ENCODE data around the gene ADAM22.

The ADAM22 gene

GRCh38 chr7:88083883-88084282 is 149.8 kb downstream of the ADAM22 start:
- POLR2A ChIA-PET: no interaction called here
- no peak for DNase-seq (ENCODE audit: low read depth, low spot score)
- TF ChIP-seq, protein P1, sequence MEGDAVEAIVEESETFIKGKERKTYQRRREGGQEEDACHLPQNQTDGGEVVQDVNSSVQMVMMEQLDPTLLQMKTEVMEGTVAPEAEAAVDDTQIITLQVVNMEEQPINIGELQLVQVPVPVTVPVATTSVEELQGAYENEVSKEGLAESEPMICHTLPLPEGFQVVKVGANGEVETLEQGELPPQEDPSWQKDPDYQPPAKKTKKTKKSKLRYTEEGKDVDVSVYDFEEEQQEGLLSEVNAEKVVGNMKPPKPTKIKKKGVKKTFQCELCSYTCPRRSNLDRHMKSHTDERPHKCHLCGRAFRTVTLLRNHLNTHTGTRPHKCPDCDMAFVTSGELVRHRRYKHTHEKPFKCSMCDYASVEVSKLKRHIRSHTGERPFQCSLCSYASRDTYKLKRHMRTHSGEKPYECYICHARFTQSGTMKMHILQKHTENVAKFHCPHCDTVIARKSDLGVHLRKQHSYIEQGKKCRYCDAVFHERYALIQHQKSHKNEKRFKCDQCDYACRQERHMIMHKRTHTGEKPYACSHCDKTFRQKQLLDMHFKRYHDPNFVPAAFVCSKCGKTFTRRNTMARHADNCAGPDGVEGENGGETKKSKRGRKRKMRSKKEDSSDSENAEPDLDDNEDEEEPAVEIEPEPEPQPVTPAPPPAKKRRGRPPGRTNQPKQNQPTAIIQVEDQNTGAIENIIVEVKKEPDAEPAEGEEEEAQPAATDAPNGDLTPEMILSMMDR (IDR thresholded peaks at IDR 0.05; ENCODE audit: insufficient read depth, low read length, missing control alignments): no peak
- CTCF ChIA-PET: no interaction called here
- no peak overlapping the region for H3K4me3 ChIP-seq (ENCODE audit: low read depth, low read length)

- ChIA-PET CTCF (no interaction called here), POLR2A (no interaction called here)
- no peak for DNase-seq (ENCODE audit: low read depth, low spot score)
- no peak overlapping the region for H3K4me3 ChIP-seq (ENCODE audit: low read depth, low read length)
- TF ChIP-seq, protein P1 (IDR thresholded peaks at IDR 0.05; ENCODE audit: insufficient read depth, low read length, missing control alignments): no peak
Observed at GRCh38 chr7:88089561-88089960, 155.5 kb downstream of the ADAM22 start.

- no peak for DNase-seq (ENCODE audit: low read depth, low spot score)
- ChIA-PET POLR2A (no interaction called here), CTCF (no interaction called here)
- TF ChIP-seq, protein P1 (IDR thresholded peaks at IDR 0.05; ENCODE audit: insufficient read depth, low read length, missing control alignments): no peak
- no peak overlapping the region for H3K4me3 ChIP-seq (ENCODE audit: low read depth, low read length)
Observed at GRCh38 chr7:88090240-88090639, 156.2 kb downstream of the ADAM22 start.

DNA sequence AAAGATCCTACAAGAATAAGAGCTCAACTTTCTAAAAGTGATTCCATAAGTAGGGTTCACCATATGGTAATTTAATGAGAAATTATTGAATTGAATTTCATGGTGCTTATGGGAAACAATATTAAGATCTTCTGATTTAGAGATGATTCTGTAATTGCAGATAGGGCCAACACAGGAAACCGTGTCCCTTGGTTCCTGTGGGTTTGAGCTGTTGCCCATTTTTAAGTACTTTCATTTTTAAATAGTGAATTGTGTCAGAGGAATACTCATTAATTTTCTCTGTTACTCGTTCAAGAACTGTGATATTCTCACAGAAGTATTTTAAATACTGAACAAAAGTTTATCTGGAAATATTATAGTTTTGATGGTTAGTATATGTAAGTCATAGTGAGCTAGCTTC is 156.6 kb downstream of the ADAM22 start:
- ChIA-PET POLR2A (no interaction called here), CTCF (no interaction called here)
- TF ChIP-seq, protein P1 (IDR thresholded peaks at IDR 0.05; ENCODE audit: insufficient read depth, low read length, missing control alignments): no peak
- H3K4me3 ChIP-seq (ENCODE audit: low read depth, low read length): no peak overlapping the region
- no peak for DNase-seq (ENCODE audit: low read depth, low spot score)

- ChIA-PET POLR2A (no interaction called here), CTCF (no interaction called here)
- TF ChIP-seq, protein P1 (IDR thresholded peaks at IDR 0.05; ENCODE audit: insufficient read depth, low read length, missing control alignments): no peak
- no peak overlapping the region for H3K4me3 ChIP-seq (ENCODE audit: low read depth, low read length)
- DNase-seq (ENCODE audit: low read depth, low spot score): no peak
Observed at GRCh38 chr7:88091988-88092675, 158.1 kb downstream of the ADAM22 start.

DNA sequence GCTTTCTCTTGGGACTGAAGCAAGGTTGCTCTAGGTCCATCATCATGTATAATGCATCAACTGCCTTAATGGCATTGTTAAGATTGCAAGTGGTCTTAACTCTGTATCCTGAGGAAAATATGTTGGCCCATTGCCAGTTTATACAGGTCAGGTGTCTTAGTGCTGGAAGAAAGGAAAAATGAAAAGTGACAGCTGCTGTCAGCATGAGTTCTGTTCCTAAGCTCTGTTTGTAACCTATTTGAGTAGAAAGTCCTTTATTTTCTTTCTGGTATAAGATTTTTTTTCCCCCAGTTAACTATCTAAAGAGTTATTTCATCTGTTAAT is 158.6 kb downstream of the ADAM22 start:
- POLR2A ChIA-PET: no interaction called here
- CTCF ChIA-PET: no interaction called here
- no peak overlapping the region for H3K4me3 ChIP-seq (ENCODE audit: low read depth, low read length)
- TF ChIP-seq, protein P1 (IDR thresholded peaks at IDR 0.05; ENCODE audit: insufficient read depth, low read length, missing control alignments): no peak
- DNase-seq (ENCODE audit: low read depth, low spot score): no peak
